ENCODE results near the gene AHCYL2. TPM values are rescaled to one million over a fixed set of nuclear protein-coding genes. Genes with fewer than 3 reads are reported as not detected.

AHCYL2 gene
- total RNA-seq, 1 experiment from 2014 or later, result 17.0 TPM

- ATAC-seq (peak; percentile 34; the same call in 1 of the 2 replicates), DNase-seq (ENCODE audit: low read depth, low spot score) (peak; percentile 56)
- Histone ChIP-seq H3K9me3 (ENCODE audit: control insufficient read depth in 1 of 2, insufficient read depth in 1 of 2, low read depth in 1 of 2, low read length in 2 of 2) (no peaks in the 10 kb centered on the region), H3K4me2 (ENCODE audit: low read length) (peak overlapping the region; percentile 51), H3K36me3 (ENCODE audit: control insufficient read depth in 1 of 2, insufficient read depth in 2 of 2, low read length in 2 of 2) (no peaks in the 10 kb centered on the region), H3K79me2 (ENCODE audit: insufficient read depth, low read length) (peaks cover 4% of the 10 kb centered on the region; the same call in 1 of the 2 replicates), H3K27me3 (ENCODE audit: insufficient read depth, low read length) (no peaks in the 10 kb centered on the region), H4K20me1 (ENCODE audit: insufficient read depth) (no peaks in the 10 kb centered on the region), H3K9ac (ENCODE audit: low read length) (0 out of 2 replicates have a peak overlapping the region, but pooled peaks have one; percentile 2), H3K4me3 (replicated peaks in 1 of 2; ENCODE audit: low read depth in 1 of 2, low read length in 2 of 2) (0 out of 4 replicates have a peak overlapping the region, but pooled peaks of 1 of the 2 experiments have one; percentile 3), H3K9me2 (ENCODE audit: insufficient read depth) (no peaks in the 10 kb centered on the region), H3K27ac (ENCODE audit: low read depth, low read length) (no peak overlapping the region), H2AFZ (ENCODE audit: low read depth, low read length, poor library complexity, severe bottlenecking) (no peak overlapping the region), H3K4me1 (ENCODE audit: control insufficient read depth in 1 of 2, insufficient read depth in 2 of 2, low read length in 2 of 2) (peaks cover 9 to 27% of the 10 kb centered on the region in 2 experiments; a peak in 3 of 4 replicates)
- CTCF ChIA-PET, result interaction anchor here (1.6 kb wide), 1 partner anchor 63 kb away, joined by 5 read pairs; no protein-coding TSS in a partner anchor
- POLR2A ChIA-PET, result interaction anchor here (0.7 kb wide), 1 partner anchor 13 kb away, joined by 3 read pairs; no protein-coding TSS in a partner anchor
- intact Hi-C loops (cut with micrococcal nuclease), result no loop called here
- RAD21 ChIA-PET (ENCODE audit: low non-redundant PET in 1 of 2, low total read pairs in 2 of 2, uncharacterized antibody in 2 of 2, unreplicated experiment in 2 of 2), result no interaction called here
- no TSS peak for BruUV-seq (replicated peaks)
- peak; percentile 56; the same call in 1 of the 2 replicates for TF ChIP-seq SIN3A (IDR thresholded peaks at IDR 0.05; ENCODE audit: low read depth)
- peak; percentile 86 for TF ChIP-seq FOSL1 (IDR thresholded peaks at IDR 0.05; ENCODE audit: low read depth)
- TF ChIP-seq, protein P1, sequence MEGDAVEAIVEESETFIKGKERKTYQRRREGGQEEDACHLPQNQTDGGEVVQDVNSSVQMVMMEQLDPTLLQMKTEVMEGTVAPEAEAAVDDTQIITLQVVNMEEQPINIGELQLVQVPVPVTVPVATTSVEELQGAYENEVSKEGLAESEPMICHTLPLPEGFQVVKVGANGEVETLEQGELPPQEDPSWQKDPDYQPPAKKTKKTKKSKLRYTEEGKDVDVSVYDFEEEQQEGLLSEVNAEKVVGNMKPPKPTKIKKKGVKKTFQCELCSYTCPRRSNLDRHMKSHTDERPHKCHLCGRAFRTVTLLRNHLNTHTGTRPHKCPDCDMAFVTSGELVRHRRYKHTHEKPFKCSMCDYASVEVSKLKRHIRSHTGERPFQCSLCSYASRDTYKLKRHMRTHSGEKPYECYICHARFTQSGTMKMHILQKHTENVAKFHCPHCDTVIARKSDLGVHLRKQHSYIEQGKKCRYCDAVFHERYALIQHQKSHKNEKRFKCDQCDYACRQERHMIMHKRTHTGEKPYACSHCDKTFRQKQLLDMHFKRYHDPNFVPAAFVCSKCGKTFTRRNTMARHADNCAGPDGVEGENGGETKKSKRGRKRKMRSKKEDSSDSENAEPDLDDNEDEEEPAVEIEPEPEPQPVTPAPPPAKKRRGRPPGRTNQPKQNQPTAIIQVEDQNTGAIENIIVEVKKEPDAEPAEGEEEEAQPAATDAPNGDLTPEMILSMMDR (IDR thresholded peaks at IDR 0.05 in 2 of 3, conservative IDR thresholded peaks at IDR 0.05 in 1 of 3; ENCODE audit: borderline replicate concordance in 1 of 3, insufficient read depth in 1 of 3, low read depth in 2 of 3, low read length in 2 of 3), result no peak
- TF ChIP-seq ZFX (IDR thresholded peaks at IDR 0.05), result no peak
- no peak for TF ChIP-seq EZH2phosphoT487 (IDR thresholded peaks at IDR 0.05; ENCODE audit: borderline replicate concordance)
- peak; percentile 79 for TF ChIP-seq EGR1 (IDR thresholded peaks at IDR 0.05; ENCODE audit: low read depth)
- TF ChIP-seq, protein P2, sequence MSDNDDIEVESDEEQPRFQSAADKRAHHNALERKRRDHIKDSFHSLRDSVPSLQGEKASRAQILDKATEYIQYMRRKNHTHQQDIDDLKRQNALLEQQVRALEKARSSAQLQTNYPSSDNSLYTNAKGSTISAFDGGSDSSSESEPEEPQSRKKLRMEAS (IDR thresholded peaks at IDR 0.05), result peak; percentile 73
- 0 out of 2 replicates have a peak, but pooled peaks have one; percentile 4 for TF ChIP-seq RAD21 (IDR thresholded peaks at IDR 0.05; ENCODE audit: low read depth)
- TF ChIP-seq JUND (IDR thresholded peaks at IDR 0.05), result peak; percentile 82
- TF ChIP-seq CEBPB (IDR thresholded peaks at IDR 0.05; ENCODE audit: low read depth), result peak; percentile 74
- peak; percentile 83 for TF ChIP-seq SP1 (IDR thresholded peaks at IDR 0.05; ENCODE audit: low read depth)
- TF ChIP-seq SRF (IDR thresholded peaks at IDR 0.05; ENCODE audit: low read depth), result peak; percentile 57; the same call in 1 of the 2 replicates
- peak; percentile 75 for TF ChIP-seq CBX3 (IDR thresholded peaks at IDR 0.05; ENCODE audit: low read depth)
Observed at GRCh38 chr7:129438839-129439651, 214.2 kb downstream of the AHCYL2 start.

All from HCT116 (cell line).